Measurements from ENCODE around the gene RIPOR3. TPM values are rescaled to one million over a fixed set of nuclear protein-coding genes. Genes with fewer than 3 reads are reported as not detected.

RIPOR3 gene
- total RNA-seq, 1 donor from 2014 or later, result 0.31 TPM

GRCh38 chr20:50713657-50714101 is 22.3 kb upstream of the RIPOR3 start:
- no peaks in the 10 kb centered on the region for H3K9me3 Mint-ChIP-seq (ENCODE audit: low read depth)
- H3K4me1 Mint-ChIP-seq (ENCODE audit: low read depth), result peaks cover 4% of the 10 kb centered on the region
- no peak overlapping the region for H3K4me3 Mint-ChIP-seq (ENCODE audit: low read depth)
- DNase-seq (ENCODE audit: low spot score, unreplicated experiment), result no peak
- H3K27ac Mint-ChIP-seq, result peak overlapping the region; percentile 65
- no peaks in the 10 kb centered on the region for H3K36me3 Mint-ChIP-seq (ENCODE audit: insufficient read depth)
- TF ChIP-seq CTCF (IDR thresholded peaks at IDR 0.05; ENCODE audit: unreplicated experiment), result peak; percentile 35
- H3K27me3 Mint-ChIP-seq, result peaks cover 4% of the 10 kb centered on the region

DNA sequence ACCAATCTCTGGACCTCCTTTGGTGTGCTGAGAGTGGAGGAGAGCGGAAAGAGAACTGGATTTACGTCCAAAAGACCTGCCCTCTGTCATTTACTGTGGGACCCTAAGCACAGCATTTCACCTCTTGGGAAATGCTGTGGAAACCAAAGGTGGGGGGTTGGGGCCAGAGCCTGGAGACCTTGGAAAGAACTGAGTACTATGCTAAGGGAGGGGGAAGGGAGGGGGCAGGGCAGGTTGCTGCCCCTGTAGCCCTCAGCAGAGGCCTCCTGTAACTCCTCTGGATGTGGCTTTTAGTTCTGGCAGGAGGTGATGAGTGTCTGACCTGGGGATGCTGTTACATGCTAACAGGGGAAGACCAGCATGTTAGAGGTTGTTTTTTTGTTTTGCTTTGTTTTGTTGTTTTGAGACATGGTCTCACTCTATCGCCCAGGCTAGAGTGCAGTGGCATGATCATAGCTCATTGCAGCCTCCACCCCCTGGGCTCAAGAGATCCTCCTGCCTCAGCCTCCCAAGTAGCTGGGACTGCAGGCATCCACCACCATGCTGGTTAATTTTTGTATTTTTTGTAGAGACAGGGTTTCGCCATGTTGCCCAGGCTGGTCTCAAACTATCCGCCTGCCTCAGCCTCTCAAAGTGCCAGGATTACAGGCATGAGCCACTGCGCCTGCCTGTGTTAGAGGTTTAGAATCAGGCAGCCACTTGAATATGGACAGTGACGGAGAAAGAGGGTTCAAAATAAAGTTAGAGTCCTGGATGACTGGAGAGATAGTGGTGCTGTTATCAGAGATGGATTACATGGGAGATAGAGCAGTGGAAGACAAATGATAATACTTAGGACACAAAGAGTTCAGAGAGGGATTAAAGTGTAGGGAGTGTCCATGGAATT is 21.7 kb upstream of the RIPOR3 start:
- H3K4me3 Mint-ChIP-seq (ENCODE audit: low read depth), result no peak overlapping the region
- no peak for DNase-seq (ENCODE audit: low spot score, unreplicated experiment)
- no peaks in the 10 kb centered on the region for H3K36me3 Mint-ChIP-seq (ENCODE audit: insufficient read depth)
- no peak for TF ChIP-seq CTCF (IDR thresholded peaks at IDR 0.05; ENCODE audit: unreplicated experiment)
- peaks cover 4% of the 10 kb centered on the region for H3K4me1 Mint-ChIP-seq (ENCODE audit: low read depth)
- H3K27ac Mint-ChIP-seq, result no peak overlapping the region
- H3K27me3 Mint-ChIP-seq, result peaks cover 4% of the 10 kb centered on the region
- H3K9me3 Mint-ChIP-seq (ENCODE audit: low read depth), result no peaks in the 10 kb centered on the region

GRCh38 chr20:50711113-50711825 is 19.9 kb upstream of the RIPOR3 start:
- no peak overlapping the region for H3K4me3 Mint-ChIP-seq (ENCODE audit: low read depth)
- no peak for TF ChIP-seq CTCF (IDR thresholded peaks at IDR 0.05; ENCODE audit: unreplicated experiment)
- no peaks in the 10 kb centered on the region for H3K36me3 Mint-ChIP-seq (ENCODE audit: insufficient read depth)
- peaks cover 4% of the 10 kb centered on the region for H3K27me3 Mint-ChIP-seq
- no peaks in the 10 kb centered on the region for H3K9me3 Mint-ChIP-seq (ENCODE audit: low read depth)
- DNase-seq (ENCODE audit: low spot score, unreplicated experiment), result no peak
- peaks cover 4% of the 10 kb centered on the region for H3K4me1 Mint-ChIP-seq (ENCODE audit: low read depth)
- H3K27ac Mint-ChIP-seq, result no peak overlapping the region

DNA sequence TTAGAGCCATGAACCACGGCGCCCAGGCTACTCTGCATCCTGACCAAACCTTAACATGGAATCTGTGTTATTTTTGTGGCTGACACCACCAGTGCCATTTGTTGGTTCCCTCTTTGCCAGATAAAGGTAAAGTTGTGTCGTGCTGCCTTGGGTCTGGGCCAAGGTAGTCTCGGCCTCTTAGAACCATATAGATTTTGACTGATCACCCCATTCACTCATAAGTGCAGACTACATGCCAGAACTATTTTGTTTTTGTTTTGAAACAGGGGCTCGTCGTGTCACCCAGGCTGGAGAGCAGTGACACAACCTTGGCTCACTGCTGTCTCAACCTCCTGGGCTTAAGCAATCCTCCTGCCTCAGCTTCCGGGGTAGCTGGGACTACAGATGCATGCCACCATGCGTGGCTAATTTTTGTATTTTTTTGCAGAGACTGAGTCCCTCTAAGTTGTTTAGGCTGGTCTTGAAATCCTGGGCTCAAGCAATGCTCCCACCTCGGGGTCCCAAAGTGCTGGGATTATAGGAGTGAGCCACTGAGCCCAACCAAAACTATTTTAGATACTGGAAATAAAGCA is 19.2 kb upstream of the RIPOR3 start:
- Mint-ChIP-seq H3K36me3 (ENCODE audit: insufficient read depth) (no peaks in the 10 kb centered on the region), H3K27me3 (peaks cover 4% of the 10 kb centered on the region), H3K9me3 (ENCODE audit: low read depth) (no peaks in the 10 kb centered on the region), H3K27ac (no peak overlapping the region), H3K4me1 (ENCODE audit: low read depth) (peaks cover 4% of the 10 kb centered on the region), H3K4me3 (ENCODE audit: low read depth) (no peak overlapping the region)
- DNase-seq (ENCODE audit: low spot score, unreplicated experiment), result no peak
- TF ChIP-seq CTCF (IDR thresholded peaks at IDR 0.05; ENCODE audit: unreplicated experiment), result no peak

GRCh38 chr20:50709636-50709973 is 18.3 kb upstream of the RIPOR3 start:
- TF ChIP-seq CTCF (IDR thresholded peaks at IDR 0.05; ENCODE audit: unreplicated experiment), result no peak
- no peaks in the 10 kb centered on the region for H3K9me3 Mint-ChIP-seq (ENCODE audit: low read depth)
- H3K36me3 Mint-ChIP-seq (ENCODE audit: insufficient read depth), result no peaks in the 10 kb centered on the region
- no peak overlapping the region for H3K27ac Mint-ChIP-seq
- DNase-seq (ENCODE audit: low spot score, unreplicated experiment), result no peak
- H3K4me3 Mint-ChIP-seq (ENCODE audit: low read depth), result no peak overlapping the region
- peaks cover 4% of the 10 kb centered on the region for H3K27me3 Mint-ChIP-seq
- peaks cover 4% of the 10 kb centered on the region for H3K4me1 Mint-ChIP-seq (ENCODE audit: low read depth)

Data from progenitor cell of endocrine pancreas (in vitro differentiated cells).